NCI-H69 (cell line): ENCODE results near the gene ATXN7L1.
A peak's percentile ranks its signal among the peaks of the same experiment; 100 is the strongest.
"Not testable (repeated sequence)": the region's sequence is repeated elsewhere in the genome, so short reads cannot be mapped to it uniquely, and the experiment has no call there.

Experiments
- DNase-seq: peaks from one replicate; lab custom pipeline; 2025; lab: John Stamatoyannopoulos, UW

Gene ATXN7L1

DNA sequence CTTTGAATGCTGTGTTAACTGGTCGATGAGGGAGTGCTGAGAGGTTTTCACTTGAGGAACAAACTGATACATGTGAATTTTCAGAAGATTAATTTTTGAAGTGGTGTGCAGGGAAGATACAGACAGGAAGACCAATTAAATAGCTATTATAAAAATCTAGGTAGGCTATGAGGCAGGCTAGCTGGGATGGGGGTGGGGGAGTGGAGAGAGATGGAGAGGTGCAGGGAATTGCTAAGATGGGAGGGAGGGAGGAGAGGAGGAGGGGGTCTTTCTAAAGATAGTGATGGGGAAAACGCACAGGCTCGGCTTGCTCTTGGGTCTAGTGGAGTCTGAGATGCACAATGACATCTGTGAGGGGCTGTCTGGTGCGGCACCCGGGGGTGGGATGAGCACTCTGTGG, 15.2 kb downstream of the ATXN7L1 start:
- no peak for DNase-seq

DNA sequence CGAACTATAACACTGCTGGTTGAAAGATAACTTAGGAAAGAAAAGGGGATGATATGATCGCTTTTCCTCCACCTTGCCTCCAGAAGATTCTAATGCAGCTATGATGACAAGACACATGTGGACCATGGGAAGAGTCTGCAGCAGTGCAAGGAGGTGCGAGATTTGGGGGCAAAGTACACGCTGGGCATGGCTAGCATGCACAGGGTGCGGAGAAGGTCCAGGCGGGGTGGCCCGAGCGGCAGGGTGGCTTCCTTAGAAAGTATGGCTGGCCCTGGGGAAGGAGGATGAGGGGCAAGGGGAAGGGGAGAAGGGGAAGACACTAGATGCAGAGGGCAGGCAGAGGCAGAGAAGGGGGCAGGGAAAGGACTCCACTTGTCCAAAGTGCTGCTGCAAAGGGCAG, 15.6 kb downstream of the ATXN7L1 start:
- DNase-seq = no peak

DNA sequence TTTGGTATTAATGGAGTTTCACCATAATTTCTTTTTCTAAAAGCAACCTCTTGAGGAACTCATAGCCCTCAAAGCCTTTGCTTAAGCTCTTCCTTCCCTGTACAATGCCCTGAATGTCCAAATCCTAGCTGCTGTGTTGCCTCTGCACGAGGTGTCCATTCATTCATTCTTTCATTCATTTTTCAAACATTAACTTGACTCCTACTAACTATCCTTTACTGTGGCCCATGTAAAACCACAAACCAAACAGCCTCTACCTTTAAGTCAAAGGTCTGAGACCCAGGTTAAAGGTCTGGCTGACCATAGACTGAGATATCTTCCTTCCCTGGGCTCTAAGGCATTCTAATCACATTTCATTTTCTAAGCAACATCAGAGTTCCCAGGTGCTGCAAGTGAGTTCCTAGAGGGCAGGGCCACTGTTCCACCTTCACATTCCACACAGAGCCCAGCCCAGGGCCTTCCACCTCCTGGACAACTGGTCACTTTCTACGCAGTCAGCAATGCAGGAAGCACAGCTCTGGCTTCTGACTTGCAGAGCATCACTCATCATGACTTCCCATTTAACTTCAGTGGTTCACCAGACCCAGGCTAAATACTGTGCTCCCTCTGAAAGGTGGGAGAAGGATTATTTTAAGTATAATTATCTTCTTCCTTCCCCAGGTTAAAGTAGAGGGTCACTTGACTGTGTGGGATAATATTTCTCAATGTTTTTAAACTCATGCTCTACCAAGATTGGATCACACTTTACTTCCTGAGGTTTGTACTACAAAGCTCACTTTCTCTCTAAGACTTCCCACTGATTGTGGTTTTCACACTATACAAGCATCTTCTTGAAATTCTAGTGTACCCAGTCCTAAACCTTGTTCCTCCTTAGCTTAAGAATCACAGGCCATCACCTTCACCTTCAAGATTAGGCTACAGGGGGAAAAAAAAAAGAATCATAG, 19.1 kb downstream of the ATXN7L1 start:
- no peak for DNase-seq

DNA sequence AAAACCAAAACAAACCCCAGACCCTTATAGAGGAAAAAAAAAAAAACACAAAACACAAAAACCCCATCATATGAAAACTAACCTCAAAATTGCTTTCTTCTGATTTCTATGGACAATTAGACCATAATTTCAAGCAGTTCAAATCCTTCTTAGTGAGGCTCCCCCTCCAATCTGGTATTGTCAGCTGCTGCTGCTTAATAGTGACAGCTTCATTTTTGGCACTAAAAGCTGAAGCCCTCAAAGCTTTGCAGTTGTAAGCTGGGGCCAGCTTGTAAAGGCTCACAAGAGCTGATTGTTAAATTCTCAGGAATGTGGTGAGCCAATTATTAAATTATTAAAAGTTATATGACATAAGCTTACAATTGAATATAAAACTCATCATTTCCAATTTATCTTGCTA, 21.9 kb downstream of the ATXN7L1 start:
- DNase-seq = peak; percentile 30

DNA sequence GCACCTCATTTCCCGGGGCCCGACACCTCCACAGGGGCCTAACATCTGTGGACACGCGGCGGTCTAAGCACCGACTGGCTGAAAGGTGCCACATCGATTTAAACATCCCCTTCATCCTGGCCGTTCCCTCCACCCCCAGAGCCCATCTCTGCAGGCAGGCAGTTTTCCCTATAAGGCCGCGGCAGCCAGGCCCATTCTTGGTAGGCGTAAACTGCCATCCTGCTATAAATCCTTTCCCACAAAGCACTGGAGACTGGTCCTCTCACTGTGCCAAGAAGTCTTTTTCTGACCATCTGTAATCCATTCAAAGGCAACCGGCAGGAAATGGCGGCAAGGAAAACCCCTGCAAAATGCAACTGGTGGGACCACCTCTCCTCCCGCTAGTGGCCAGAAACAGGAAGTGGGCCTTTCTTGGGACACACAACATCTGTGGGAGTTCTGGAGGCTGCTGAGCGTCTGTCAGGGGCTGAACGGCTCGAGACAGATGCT, 22.4 kb downstream of the ATXN7L1 start:
- DNase-seq = peak; percentile 79

DNA sequence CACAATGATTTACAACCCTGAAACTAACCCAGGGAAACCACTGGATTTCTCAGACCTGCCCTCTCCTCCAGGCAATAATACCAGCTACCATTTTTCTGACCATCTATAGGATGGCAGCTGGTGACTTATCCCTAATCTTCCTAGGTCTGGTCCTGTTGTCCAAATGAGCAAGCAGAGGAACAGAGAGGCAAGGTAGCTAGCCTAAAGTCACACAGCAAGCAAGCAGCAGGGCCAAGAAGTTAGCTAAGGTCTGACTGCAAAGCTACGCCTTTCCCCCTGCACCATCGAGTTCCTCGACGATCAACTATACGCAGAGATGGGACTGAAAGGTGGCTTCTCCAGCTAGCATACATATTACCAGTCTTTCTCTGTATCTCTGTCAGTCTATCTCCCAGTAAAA, 25.3 kb downstream of the ATXN7L1 start:
- no peak for DNase-seq

DNA sequence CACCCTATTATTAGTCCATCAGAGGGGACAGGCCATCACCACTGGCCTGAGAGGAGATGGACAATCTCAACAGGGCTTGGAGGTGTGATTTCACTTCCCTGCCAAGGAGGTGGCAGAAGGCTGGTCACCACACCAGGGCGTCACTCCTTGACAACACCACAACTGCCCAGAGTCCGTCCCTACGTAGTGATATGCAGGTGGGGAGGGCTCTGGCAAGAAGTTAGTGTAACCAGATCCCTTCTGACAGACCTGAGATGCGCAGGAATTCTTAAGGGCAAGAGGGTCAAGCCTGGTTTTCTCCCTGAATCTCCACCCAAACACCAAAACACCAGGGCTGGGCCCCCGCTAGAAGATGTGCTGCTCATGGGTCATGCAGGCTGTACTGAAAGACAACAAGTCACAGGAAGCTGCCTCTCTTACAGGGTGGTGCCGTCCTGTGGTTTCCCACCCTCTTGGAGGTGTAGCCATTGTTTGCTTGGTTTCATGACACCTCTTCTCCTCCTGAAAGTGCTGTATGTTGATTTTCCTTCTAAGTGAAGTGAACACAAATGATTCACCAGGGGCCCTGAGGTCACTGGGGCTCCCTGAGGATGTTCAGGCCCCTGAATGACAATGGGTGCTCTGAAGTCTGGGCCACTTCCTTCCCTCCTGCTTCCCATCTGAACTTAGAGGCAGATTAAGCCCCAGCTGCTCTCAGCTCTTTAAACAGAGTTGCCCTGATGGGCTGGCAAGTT, 27.1 kb downstream of the ATXN7L1 start:
- DNase-seq = peak; percentile 62

DNA sequence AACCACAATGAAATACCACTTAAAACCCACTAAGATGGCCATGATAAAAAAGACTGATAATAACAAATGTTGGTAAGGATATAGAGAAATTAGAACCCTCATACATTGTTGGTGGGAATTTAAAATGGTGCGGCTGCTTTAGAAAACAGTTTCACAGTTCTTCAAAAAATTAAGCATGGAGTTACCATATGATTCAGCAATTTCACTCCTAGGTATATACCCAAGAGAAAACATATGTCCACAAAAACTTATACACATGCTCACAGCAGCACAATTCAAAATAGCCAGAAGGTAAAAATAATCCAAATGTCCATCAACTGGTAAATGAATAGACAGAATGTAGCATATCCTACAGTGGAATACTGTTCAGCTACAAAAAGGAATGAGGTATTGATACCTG, 30.0 kb downstream of the ATXN7L1 start:
- no peak for DNase-seq

DNA sequence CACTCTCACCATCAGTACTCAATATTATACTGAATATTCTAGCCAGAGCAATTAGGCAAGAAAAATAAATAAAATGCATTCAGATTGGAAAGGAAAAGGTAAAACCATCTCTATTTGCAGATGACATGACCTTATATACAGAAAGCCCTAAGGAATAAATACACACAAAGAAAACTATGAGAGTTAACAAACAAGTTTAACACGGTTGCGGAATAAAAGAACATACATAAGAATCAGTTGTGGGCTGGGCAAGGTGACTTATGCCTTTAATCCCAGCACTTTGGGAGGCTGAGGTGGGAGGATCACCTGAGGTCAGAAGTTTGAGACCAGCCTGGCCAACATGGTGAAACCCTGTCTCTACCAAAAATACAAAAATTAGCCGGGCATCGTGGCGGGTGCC, 31.7 kb downstream of the ATXN7L1 start:
- not testable (repeated sequence) for DNase-seq

DNA sequence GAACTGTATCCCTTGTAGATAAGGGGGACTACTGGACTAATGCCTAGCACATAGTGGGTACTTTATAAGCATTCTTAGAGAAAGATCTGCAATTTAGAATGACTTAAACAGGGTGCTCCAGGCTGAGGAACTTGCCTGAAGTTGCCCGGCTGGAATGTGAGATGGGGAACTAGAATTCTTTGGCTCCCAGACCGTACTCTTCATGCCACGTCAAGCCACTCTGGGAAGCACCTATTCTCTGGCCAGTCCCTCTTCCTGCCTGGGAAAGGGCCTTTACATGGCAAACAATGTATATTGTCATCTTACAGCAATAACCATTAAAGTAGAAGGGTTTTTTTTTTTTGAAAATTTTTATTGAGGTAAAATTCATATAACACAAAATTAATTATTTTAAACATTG, 34.5 kb downstream of the ATXN7L1 start:
- no peak for DNase-seq

DNA sequence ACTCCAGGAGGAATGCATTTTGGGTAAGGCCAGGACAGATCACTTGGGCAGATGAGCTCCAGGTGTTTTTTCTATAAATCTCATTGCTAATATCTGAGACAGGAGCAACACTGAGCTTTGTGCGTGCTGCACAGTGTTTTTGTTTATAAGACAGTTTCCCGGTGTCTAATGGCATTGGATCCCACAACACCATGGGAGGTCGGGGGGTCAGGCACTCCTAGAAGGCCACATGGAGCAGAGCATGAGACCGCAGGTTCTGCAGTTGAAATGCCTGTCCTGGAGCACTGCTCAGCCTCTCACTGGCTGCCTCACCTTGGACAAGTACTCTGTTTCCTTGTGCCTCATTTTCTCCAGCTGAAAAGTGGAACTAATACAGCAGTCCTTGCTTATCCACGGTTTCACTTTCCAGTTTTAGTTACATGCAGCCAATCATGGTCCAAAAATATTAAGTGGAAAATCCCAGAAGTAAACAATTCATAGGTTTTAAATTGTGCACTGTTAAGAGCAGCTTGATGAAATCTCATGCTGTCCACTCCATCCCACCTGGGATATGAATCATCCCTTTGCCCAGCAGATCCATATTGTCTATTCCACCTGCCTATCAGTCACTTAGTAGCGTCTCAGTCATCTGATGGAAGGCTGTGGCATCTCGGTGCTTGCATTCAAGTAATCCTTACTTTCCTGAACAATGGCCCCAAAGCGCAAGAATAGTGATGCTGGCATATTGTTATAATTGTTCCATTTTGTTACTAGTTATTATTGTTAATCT, 35.2 kb downstream of the ATXN7L1 start:
- no peak for DNase-seq

DNA sequence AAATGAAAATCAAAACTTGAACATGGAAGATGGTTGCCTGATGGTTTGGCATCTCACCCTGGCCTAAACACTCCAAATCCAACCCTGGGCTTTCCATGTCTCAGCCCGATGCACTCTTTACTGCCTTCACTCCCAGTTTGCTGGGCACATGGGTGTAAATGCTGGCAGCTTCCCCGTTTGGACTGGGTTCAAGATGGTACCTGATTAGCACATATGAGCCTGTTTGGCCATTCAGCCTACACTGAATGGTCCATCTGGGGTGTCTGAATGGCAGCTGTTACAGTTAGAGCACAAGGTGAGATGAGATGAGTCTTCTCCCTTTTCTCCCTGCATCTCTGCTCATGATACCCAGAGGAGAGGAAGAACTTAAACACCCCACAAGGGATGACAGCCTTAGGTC, 37.1 kb downstream of the ATXN7L1 start:
- peak; percentile 77 for DNase-seq

DNA sequence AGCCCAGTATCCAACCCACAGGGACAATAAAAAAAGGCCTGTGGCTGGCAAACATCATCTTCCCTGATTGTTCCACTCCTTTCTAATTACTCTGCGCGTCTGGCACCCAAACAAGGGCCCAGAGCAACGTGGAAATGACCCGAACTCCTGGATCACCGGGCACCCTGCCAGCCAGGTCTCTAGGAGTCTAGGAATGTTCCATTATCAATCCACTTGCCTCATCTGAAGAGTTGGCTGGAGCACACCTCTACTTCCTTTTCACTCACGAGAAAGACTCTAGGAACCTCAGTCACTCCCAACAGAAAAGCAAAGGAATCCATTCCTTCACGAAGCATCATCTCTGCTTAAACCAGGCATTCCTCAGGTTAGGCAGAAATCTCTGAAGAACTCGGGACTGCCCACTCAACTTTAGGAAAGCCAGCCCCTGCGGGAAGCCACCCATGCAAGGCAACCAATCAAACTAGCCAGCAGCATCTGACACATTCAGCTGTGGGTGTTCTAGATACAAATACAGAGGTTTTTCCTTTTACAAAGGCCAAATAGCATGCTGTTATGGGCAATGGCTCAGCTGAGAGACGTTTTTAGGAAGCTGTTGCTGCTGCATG, 37.7 kb downstream of the ATXN7L1 start:
- peak; percentile 97 for DNase-seq

DNA sequence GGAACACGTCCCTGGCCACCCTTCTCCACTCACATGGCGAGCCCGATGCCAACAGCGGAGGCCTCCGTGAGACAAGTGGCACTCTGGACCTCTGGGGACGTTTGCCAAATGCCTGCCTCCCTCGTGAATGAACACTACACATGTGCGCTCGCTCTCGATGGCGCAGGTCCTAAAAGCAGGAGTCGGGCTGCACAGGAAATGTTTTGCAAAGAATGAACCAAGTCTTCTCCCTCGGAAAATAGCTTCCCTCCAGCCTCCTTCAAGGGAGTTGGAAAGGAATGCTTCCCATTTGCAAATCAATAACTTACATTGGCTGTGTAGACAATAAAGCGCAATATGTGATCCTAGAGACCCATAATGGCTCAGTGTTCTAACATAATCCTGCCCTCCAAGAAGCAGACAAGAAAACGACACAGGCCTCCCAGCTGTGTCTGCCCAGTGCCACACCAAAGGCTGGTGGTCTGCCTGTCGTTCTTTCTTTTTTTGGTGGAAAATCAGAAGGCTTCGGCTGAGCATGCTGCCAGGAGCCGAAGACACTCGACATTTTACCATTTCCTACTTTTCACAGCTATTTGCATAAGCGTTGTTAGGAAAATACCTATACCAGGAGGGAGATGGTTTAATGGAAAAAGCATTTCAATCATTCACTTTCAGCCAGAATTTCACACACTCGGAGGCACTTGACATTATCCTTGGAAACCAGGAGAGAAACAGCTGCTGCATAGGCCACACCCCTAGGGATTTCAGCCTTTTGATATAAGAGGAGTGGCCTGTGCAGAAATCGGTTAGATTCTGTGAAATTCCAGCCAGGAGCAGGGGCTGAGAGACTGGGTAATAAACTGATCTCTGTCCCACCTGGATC, 38.4 kb downstream of the ATXN7L1 start:
- DNase-seq = no peak

DNA sequence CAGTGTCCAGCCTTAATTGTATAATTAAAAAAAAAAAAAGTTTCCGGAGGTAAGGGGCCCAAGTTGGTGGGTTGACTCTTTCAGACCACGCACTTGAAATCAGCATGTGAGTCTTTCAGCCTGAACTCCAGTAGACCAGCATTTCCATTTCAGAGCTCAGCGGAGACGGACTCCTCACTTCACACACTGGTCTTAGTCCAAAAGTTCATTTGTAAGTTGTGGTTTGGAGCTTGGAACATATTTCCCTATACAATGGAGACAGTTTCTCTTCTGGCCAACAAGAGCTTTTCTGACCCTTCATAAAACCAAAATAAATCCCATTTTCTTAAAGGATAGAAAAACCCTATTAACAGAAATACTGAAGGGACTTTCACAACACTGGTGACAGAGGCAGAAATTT, 41.0 kb downstream of the ATXN7L1 start:
- no peak for DNase-seq

DNA sequence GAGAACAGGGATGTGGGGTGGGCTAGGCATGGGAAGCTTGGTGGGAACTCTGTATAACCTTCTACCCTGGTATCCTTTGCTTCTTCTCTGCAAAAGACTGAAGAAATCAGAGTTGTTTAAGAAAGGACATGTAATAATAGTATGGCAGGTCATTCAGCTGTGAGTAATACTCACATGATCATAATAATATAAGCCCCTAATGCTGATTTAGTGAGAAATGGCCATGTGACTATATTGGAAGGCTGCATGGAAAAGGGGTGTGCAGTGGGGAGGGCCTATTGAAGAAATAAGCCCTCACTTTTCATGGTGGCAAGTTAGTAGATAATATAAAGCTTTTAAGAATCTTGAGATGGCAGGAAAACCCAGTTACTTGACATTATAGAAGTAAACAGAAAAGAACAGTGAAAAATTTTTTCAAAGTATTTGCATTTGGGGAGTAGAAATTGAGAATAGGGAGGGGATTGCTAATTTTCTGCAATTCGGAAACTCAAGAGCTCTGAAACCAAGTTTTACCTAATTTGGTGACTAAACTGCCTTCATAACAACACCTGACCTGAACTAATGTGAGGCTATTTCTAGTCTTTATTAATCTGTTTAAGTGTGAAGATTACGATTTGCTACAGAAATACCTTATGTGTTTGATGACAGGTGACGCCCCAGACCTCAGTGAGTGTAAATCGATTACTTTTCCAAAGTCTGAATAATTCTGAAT, 44.4 kb downstream of the ATXN7L1 start:
- DNase-seq = no peak

DNA sequence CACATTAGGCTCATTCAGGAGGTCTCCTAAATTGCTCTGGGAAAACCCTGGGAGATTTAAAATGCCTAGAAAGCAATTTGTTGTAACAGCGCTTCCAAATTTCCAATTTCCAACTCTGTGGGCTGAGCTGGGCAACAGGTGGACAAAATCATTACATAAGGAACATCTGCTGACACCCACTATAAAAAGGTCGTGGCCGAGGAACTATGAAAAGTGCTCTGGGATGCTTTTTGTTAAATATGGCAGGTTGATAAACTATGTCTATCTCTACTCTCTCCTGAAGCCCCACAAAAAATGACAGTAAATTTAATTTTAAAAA, 45.1 kb downstream of the ATXN7L1 start:
- DNase-seq = no peak

DNA sequence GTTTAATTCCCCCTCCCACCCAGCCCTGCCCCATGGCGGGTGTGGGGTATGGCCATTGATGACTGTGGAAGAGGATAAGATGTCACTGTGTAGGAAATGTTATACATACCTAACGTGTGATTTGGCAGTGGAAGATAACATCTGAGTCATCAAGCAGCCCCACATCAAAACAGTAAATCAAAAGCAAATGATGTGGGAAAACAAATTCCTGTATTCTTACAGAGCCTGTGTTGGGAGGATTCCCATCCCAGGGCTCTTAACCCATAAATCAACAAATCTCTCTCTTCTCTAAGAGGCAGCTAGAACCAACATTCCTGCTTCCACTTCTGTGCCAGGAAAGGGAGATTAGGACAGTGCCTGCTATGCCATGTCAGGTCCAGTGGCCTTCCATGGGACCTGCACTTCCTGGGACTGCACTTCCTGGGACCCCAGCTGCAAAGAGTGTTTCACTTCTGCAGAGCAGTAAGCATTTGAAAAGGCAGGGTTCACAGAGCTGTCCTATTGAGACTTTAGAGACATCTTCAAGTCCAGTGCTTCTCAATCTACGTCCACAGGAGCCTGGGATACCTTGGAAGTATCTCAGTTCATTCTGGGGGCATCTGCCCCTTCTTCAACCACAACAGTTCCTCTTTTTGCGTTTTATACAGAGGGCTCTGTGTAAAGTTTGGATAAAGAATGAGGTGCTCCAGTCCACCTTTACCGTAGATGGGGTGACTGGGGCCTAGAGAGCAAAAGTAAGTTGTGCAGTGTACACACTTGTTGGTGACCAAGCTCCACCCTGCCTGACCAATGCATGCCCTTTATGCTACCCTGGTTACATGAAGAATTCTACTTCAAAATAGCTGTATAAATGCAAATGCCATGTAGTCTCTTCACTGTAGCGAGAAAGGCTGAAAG, 45.7 kb downstream of the ATXN7L1 start:
- DNase-seq = peak; percentile 50

DNA sequence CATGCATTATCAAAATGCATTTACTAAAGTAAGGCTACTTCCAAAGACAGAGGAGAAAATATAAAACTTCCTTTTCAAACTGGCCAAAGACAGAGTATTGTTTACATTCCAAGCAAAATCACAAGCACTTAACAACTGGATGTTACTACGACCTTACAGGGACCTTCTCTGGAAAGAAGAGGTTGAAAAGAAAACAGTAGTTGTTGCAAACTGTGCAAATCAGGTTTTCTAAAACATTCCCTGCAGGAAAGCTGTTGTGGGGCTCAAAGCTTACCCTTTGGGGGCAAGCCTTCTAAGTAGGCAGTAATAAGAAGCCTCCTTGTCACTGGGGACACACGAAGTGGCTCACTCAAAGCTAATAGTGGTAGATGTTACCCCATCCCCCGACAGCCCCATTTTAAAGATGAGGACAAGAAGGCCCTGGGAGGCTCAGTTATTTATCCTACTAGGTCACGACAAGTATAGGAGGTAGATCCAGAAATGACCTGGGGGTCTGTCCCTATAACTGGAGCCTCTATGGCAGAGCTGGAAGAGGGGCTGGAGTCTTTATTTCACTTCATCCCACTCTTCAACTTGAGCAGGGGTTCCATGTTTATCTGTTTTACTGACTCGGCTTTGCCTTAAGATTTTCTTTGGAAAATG, 46.6 kb downstream of the ATXN7L1 start:
- DNase-seq = no peak
